SJSA1 (cell line): ENCODE measurements around the gene RAB30. TPM values are rescaled to one million over a fixed set of nuclear protein-coding genes. Genes with fewer than 3 reads are reported as not detected.

Experiments
- DNase-seq, 2 experiments: peaks; one replicate each; pipeline ENCODE4 v3.0.0-alpha.2; 2015 to 2020; ENCODE audit warnings: low spot score in 2 of 2, low read depth in 1 of 2
- H3K27ac ChIP-seq: fragments of 250-450 bp; sonication (Bioruptor Pico); 2 replicates; pipeline ENCODE4 v1.5.1; 2020; ENCODE audit warnings: mild to moderate bottlenecking, moderate library complexity
- H3K27me3 ChIP-seq: fragments of 250-450 bp; sonication (Bioruptor Pico); replicated peaks from 2 replicates; pipeline ENCODE4 v1.5.1; 2020; ENCODE audit warnings: mild to moderate bottlenecking, moderate library complexity
- H3K36me3 ChIP-seq: fragments of 250-450 bp; sonication (Bioruptor Pico); 2 replicates; pipeline ENCODE4 v1.5.1; 2020; ENCODE audit warnings: mild to moderate bottlenecking
- H3K4me1 ChIP-seq: fragments of 250-450 bp; sonication (Bioruptor Pico); replicated peaks from 2 replicates; pipeline ENCODE4 v1.6.1; 2021; ENCODE audit warnings: mild to moderate bottlenecking
- H3K4me3 ChIP-seq: fragments of 250-450 bp; sonication (Bioruptor Pico); 2 replicates; pipeline ENCODE4 v1.5.1; 2020; ENCODE audit warnings: mild to moderate bottlenecking
- H3K9me3 ChIP-seq: fragments of 250-450 bp; sonication (Bioruptor Pico); replicated peaks from 2 replicates; pipeline ENCODE4 v1.5.1; 2020; ENCODE audit warnings: mild to moderate bottlenecking
- total RNA-seq: library from RNA; depleted of rRNA; stranded (reverse); fragments of >200 nt; shearing (Covaris generic); gene quantifications from 2 replicates; pipeline ENCODE4 v1.2.3, GENCODE V29; 2014

Gene RAB30
- total RNA-seq, 1 experiment from 2014 or later: 10.2 TPM

DNA sequence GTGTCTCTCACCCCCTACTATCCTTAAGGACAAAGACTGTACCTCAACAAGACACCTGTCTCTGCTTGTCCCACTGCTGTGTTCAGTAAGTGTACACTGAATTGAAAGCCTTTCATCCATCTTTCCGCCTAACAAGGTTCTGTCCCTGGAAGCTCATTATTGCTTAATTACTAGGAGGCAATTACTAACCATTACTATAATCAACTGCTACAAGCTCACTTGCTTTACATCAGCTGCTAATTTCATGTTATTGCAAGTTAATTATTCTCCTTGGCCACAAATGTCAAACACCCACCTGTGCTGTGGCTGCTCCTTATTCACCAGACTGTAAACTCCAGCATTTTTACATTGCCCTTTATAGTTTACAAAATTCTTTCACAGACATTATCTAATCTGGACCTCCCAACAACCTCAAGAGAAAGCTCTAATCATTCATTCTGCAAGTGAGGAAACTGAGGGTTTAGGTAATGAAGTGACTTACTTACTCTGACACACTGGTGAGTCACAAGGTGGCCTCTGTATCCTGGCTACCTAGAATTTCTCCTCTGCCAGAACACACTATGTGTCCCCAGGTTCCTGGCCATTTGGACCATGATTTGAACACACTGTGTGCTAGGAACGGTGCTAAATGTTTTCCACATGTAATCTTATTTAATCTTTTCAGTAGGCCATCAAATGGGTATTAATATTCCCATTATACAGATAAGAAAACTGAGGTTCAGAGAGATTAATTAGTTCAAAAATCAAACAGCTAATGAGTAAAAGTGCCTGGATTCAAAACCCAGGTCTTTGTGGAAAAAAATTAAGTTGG, 66.7 kb downstream of the RAB30 start:
- H3K4me3 ChIP-seq: no peak overlapping the region
- no peaks in the 10 kb centered on the region for H3K27me3 ChIP-seq
- no peaks in the 10 kb centered on the region; the same call in 1 of the 2 replicates for H3K4me1 ChIP-seq
- no peak overlapping the region for H3K27ac ChIP-seq
- H3K9me3 ChIP-seq: no peaks in the 10 kb centered on the region
- H3K36me3 ChIP-seq: no peaks in the 10 kb centered on the region
- DNase-seq: no peak

DNA sequence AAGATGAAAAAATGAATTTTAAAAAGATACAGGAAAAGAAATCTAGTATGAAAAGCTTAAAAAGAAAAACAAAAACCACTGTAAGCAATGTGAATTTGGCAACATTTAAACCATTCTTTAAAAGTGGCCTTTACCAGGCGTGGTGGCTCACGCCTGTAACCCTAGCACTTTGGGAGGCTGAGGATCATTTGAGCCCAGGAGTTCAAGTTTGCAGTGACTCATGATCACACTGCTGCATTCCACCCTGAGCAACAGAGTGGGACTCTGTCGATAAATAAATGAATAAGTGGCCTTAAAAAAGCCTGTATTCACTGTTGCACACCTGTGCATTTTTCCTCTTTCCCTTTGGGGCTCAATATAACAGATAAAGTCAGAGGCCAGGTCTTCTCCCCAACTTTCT, 69.2 kb downstream of the RAB30 start:
- no peak overlapping the region for H3K27ac ChIP-seq
- H3K4me1 ChIP-seq: no peaks in the 10 kb centered on the region
- no peak overlapping the region for H3K4me3 ChIP-seq
- no peaks in the 10 kb centered on the region for H3K27me3 ChIP-seq
- H3K36me3 ChIP-seq: no peaks in the 10 kb centered on the region
- DNase-seq: no peak
- no peaks in the 10 kb centered on the region for H3K9me3 ChIP-seq

DNA sequence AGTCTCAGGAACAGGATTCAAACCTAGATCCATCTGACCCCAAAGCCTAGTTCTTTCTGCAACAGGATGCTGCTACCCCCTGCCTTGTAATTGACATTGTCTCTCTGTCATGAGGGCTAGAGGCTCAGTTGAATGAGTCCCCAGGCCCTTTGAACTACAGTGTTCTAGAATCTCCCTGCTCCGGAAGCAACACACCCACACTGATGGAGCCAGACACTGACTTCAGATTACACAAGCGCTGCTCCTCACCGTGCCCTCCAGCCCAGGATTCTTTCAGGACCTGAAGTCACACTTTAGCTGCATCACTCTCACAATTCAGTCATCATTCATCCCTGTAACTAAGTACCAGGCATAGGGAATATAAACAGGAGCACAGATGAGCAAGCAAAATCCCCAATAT, 69.6 kb downstream of the RAB30 start:
- H3K9me3 ChIP-seq: no peaks in the 10 kb centered on the region
- H3K27me3 ChIP-seq: no peaks in the 10 kb centered on the region
- no peak overlapping the region for H3K27ac ChIP-seq
- H3K4me1 ChIP-seq: no peaks in the 10 kb centered on the region
- no peak for DNase-seq
- H3K36me3 ChIP-seq: no peaks in the 10 kb centered on the region
- H3K4me3 ChIP-seq: no peak overlapping the region

DNA sequence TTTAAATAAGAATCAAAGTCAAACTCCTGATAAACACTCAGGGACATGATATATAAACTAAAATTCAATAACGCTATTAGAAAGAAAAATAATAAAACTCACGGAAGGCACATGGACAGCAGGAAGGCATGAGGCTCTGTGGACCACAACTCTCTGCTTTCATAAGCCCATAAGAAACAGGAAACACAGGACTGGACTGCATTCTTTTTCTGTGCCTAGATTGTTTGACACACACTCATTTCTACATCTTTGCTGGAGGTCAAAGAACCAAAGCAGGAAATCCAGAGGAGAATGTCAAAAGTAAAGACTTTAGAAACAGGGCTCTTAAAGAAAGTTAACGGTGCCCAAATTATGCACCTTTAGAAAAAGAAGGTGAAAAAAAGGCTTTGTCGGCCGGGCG, 71.3 kb downstream of the RAB30 start:
- Histone ChIP-seq H3K27me3 (no peaks in the 10 kb centered on the region), H3K4me1 (peaks cover 8% of the 10 kb centered on the region), H3K4me3 (no peak overlapping the region), H3K36me3 (no peaks in the 10 kb centered on the region), H3K9me3 (no peaks in the 10 kb centered on the region), H3K27ac (no peak overlapping the region)
- no peak for DNase-seq

DNA sequence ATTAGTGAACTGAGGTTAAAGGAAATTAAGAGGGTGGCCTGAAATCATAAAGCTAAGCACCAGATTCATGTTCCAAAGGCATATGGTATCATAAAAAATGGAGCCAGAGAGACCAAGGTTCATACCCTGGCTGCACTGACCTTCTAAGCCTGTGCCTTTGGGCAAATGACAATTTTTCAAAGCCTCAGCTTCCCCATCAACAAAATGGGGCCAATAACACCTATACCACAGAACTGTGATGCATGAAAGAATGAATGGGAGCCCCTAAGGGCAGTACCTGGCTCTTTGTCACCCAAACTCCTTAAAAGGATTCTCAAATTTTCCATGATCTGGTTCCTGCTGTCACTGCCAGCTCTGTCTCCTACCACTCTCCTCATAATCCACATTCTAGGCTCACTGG, 72.5 kb downstream of the RAB30 start:
- no peak for DNase-seq
- Histone ChIP-seq H3K27ac (no peak overlapping the region), H3K36me3 (no peaks in the 10 kb centered on the region), H3K27me3 (no peaks in the 10 kb centered on the region), H3K9me3 (no peaks in the 10 kb centered on the region), H3K4me3 (no peak overlapping the region), H3K4me1 (peaks cover 14% of the 10 kb centered on the region)

GRCh38 chr11:82998697-82999096, 73.0 kb downstream of the RAB30 start:
- Histone ChIP-seq H3K4me1 (peaks cover 14% of the 10 kb centered on the region), H3K27me3 (no peaks in the 10 kb centered on the region), H3K27ac (no peak overlapping the region), H3K36me3 (no peaks in the 10 kb centered on the region), H3K9me3 (no peaks in the 10 kb centered on the region), H3K4me3 (no peak overlapping the region)
- no peak for DNase-seq

- Histone ChIP-seq H3K36me3 (no peaks in the 10 kb centered on the region), H3K27ac (no peak overlapping the region), H3K9me3 (no peaks in the 10 kb centered on the region), H3K4me3 (no peak overlapping the region), H3K27me3 (no peaks in the 10 kb centered on the region), H3K4me1 (peaks cover 14% of the 10 kb centered on the region)
- DNase-seq: no peak
Observed at GRCh38 chr11:82996966-82997606, 74.6 kb downstream of the RAB30 start.

DNA sequence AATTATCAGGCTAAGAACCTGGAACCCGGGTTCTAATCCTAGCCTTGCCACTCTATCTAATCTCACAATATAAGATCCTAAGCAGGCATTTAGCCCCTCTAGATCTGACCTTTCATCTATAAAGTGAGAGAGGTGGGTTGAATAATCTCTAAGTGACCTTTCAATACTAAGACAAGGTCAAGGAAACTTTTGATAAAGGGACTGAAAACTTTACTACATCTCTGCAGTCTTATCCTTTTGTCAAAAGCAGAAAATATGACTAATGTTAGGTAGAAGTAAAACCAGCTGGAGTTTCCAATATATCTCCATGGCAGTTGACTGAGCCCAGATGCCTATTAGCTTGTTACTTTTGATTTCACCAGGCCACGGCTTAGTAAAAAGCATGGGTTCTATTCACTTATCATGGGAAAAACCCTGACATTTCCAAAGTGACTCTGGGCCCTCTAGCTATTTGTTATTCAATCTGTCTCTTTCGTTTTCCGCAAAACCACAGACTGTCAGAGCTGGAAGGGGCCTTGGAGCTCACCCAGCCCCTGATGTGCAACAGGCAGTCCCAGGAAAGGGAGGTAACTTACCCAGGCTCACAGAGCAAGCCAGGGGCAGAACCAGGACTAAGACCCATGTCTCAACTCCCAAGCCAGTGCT, 75.8 kb downstream of the RAB30 start:
- Histone ChIP-seq H3K9me3 (no peaks in the 10 kb centered on the region), H3K4me1 (peaks cover 14% of the 10 kb centered on the region), H3K36me3 (no peaks in the 10 kb centered on the region), H3K27ac (peak overlapping the region; percentile 17; the same call in 1 of the 2 replicates), H3K27me3 (no peaks in the 10 kb centered on the region), H3K4me3 (no peak overlapping the region)
- DNase-seq: peak in 1 of 2 experiments; percentile 31

GRCh38 chr11:82995235-82995634, 76.5 kb downstream of the RAB30 start:
- DNase-seq: no peak
- Histone ChIP-seq H3K27ac (no peak overlapping the region), H3K4me1 (peaks cover 14% of the 10 kb centered on the region), H3K27me3 (no peaks in the 10 kb centered on the region), H3K36me3 (no peaks in the 10 kb centered on the region), H3K9me3 (no peaks in the 10 kb centered on the region), H3K4me3 (no peak overlapping the region)

- no peak for DNase-seq
- Histone ChIP-seq H3K9me3 (no peaks in the 10 kb centered on the region), H3K27me3 (no peaks in the 10 kb centered on the region), H3K4me3 (no peak overlapping the region), H3K27ac (no peak overlapping the region), H3K4me1 (peaks cover 14% of the 10 kb centered on the region), H3K36me3 (no peaks in the 10 kb centered on the region)
Observed at GRCh38 chr11:82994604-82995230, 77.0 kb downstream of the RAB30 start.

DNA sequence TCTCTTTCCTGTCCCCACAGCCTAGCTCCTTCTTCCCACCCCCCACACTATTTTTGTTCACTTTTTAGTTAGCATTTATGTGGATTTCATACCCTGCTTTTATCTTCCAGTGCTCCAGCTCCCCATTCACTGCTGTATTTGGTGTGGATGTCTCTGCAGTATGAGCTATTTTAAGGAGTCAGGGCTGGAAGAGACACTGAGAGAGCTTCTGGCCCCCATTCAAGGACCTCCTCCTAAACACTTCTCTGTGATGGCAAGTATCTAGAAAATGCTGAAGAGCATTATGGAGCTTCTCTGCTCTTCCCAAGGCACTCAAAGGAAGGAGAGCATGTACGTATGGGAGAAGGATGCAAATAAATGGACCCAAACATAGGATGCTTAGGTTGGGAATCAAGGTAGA, 79.5 kb downstream of the RAB30 start:
- Histone ChIP-seq H3K4me3 (no peak overlapping the region), H3K27me3 (no peaks in the 10 kb centered on the region), H3K27ac (no peak overlapping the region), H3K9me3 (no peaks in the 10 kb centered on the region), H3K4me1 (peaks cover 14% of the 10 kb centered on the region), H3K36me3 (no peaks in the 10 kb centered on the region)
- DNase-seq: no peak

DNA sequence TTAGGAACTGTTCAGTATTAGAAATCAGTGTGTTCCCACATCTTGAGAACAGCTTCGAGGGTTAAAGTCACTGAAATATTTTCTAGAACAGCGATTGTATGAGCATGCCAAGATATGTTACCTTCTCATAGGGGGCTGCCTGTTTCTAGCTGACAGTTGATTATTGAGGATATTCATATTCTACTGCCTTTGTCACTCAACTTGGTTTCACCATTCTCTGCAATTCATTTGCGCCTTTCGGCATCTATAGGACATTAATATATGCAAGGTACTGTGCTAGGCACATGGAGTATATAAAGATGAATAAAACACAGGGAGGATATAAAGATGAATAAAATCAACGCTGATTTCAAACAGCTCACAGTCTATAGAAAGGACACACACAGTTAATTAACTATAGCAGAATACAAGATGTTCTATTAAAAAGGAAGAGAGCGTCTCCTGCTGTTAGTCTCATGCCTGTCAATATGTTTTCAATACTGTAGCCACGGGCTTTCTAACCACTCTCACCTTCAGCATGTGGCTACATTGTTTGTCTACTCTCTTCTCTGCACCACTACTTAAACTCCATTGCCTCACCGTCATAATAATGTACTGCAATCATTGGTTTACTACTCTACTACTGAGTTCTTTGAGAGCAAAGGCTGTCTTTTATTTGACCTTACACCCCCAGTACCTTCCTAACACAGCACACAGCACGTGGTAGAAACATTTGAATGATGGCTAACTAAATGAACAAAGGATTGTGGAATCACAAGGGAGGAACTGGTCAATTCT, 81.9 kb downstream of the RAB30 start:
- H3K27ac ChIP-seq: no peak overlapping the region
- H3K4me3 ChIP-seq: no peak overlapping the region
- H3K36me3 ChIP-seq: no peaks in the 10 kb centered on the region
- no peaks in the 10 kb centered on the region for H3K27me3 ChIP-seq
- H3K9me3 ChIP-seq: no peaks in the 10 kb centered on the region
- no peak for DNase-seq
- peaks cover 4% of the 10 kb centered on the region; the same call in 1 of the 2 replicates for H3K4me1 ChIP-seq

GRCh38 chr11:82988936-82989627, 82.6 kb downstream of the RAB30 start:
- no peak for DNase-seq
- Histone ChIP-seq H3K4me3 (no peak overlapping the region), H3K9me3 (no peaks in the 10 kb centered on the region), H3K27ac (no peak overlapping the region), H3K36me3 (no peaks in the 10 kb centered on the region), H3K4me1 (no peaks in the 10 kb centered on the region), H3K27me3 (no peaks in the 10 kb centered on the region)
